Esophagus muscularis mucosa (tissue), 3 donors: ENCODE data around the gene DIAPH3.

Source experiments
- CTCF ChIP-seq, 3 experiments: fragments of 200-600 bp in 2 of 3; fragments of 450-650 bp in 1 of 3; sonication (generic) in 2 of 3; IDR thresholded peaks; one replicate each; pipeline ENCODE4 v1.5.1; 2017 to 2019; ENCODE audit warnings: antibody characterized with exemption in 3 of 3, mild to moderate bottlenecking in 2 of 3, moderate library complexity in 1 of 3
- POLR2AphosphoS5 ChIP-seq, 2 donors: sonication (generic); formaldehyde crosslinking; IDR thresholded peaks; one replicate each; pipeline ENCODE4 v1.6.1; 2017; ENCODE audit warnings: antibody characterized with exemption in 2 of 2

GRCh38 chr13:59906413-59907049 lies 257.2 kb downstream of the DIAPH3 start:
- TF ChIP-seq CTCF (IDR thresholded peaks at IDR 0.05) = peak; percentile 48 to 61 (median 57)
- no peak for TF ChIP-seq POLR2AphosphoS5 (IDR thresholded peaks at IDR 0.05)
